GM19043 (cell line): Measurements from ENCODE around the gene PTBP1.

ENCODE experiments used
- ATAC-seq: cut with Tn5 transposase; IDR thresholded peaks from one replicate; pipeline ENCODE4 v1.9.1; 2021; ENCODE audit warnings: low read depth; ENCODE audit not compliant: unreplicated experiment

The PTBP1 gene

GRCh38 chr19:795691-796581 is 1.3 kb upstream of the PTBP1 start:
- ATAC-seq, result no peak

- peak; percentile 28 for ATAC-seq
These were observed 519 bp downstream of the PTBP1 start for GRCh38 chr19:797528-798414.

- ATAC-seq, result no peak
These were observed 1.3 kb downstream of the PTBP1 start for GRCh38 chr19:798415-799075.

GRCh38 chr19:799076-799881 is 2.0 kb downstream of the PTBP1 start:
- ATAC-seq, result no peak

DNA sequence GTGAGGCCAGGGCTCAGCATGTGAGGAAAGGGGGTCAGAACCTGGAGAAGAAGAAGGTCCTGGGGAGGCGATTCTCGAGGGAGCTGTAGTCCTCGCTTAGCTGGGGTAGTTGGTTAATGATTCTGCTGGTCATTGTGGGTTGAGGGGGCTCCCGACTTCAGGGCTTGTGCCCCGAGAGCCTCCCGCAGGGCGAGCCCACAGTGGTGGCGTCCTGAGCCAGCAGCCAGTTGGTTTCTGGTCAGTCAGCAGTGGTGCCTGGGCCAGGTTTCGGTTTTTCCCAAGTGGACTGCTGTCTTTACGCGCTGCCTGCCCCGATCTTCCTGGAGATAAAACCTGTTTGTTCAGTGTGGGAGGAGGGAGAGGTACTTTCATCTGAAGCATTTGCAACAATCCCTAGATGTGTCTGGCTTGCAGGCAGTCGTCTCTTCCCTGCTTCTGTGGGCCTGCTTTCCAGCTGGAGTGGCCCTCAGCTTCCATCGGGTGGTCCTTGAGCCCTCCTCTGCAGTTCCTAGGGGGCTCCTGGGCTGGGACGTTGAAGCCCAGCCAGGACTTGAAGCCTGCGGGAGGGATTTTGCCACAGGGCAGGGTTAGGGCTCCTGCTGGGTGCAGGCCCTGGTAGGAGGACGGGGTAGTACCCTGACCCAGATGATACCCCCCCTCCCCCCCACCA is 3.2 kb downstream of the PTBP1 start:
- ATAC-seq, result no peak

DNA sequence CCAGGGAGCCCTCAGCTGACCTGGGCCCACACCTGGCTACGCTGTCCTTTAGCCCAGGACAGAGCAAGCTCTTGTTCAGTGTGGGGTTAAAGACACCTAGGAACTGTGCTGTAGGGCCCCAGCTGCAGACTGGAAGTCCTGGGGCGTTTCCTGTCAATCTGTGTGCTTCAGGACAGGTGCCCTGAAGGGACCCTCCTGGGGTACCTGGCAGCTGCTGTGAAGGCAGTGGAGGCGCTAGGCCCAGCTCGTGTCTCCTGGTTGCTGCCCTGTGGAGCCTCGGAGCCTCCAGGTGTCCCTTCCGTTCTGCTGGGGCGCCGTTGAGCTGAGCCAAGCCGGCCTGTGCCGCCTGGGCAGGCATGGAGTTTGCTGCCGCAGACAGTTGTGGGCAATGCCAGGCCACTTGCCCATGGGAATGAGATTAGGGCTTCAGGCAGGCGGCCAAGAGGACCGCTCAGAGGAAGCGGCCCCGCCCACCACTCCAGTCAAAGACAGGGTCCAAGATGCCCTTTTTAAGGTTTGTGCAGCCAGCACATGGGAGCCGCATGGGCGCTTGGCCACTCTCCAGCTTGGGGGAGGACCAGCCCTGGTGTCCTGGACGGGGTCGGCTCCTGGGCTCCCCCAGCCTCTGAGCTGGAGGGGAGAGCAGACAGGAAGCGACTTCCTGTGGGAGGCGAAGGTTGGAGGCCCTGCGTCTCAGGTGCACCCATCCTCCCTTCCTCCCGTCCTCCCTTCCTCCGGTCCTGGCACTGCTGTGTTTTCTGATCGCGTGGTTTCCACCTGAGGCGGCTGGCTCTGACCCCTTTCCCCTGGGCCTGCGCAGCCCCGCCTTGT is 4.0 kb downstream of the PTBP1 start:
- no peak for ATAC-seq

DNA sequence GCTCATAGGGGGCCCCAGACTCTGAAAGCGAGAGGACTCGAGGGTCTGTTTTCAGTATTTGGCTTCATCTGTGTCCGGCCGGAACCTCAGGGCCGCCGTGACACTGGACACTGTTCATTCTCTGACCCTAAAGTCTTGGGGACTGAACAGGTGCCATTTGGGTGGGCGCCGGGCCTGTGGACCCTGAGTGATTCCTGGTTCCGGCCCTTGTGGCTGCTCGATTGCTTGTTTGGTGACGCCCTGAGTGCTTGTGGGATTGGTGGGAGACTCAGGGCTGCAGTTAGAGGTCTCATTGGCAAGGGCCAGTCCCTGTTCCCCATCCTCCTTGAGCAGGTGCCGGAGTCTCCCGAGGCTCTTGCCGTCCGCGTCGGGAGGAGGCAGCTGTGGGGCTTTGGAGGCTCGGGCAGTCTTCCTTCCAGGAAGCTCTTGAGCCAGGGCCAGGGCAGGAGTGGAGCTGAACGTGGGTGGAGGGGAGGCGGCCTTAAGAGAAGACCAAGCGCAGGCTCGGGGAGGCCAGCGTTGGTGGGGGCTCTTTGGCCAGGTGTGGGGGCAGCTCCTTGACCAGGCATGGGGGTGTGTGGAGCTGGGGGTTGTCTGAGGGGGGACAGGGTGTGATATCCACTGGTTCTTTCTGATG is 4.7 kb downstream of the PTBP1 start:
- ATAC-seq, result no peak

DNA sequence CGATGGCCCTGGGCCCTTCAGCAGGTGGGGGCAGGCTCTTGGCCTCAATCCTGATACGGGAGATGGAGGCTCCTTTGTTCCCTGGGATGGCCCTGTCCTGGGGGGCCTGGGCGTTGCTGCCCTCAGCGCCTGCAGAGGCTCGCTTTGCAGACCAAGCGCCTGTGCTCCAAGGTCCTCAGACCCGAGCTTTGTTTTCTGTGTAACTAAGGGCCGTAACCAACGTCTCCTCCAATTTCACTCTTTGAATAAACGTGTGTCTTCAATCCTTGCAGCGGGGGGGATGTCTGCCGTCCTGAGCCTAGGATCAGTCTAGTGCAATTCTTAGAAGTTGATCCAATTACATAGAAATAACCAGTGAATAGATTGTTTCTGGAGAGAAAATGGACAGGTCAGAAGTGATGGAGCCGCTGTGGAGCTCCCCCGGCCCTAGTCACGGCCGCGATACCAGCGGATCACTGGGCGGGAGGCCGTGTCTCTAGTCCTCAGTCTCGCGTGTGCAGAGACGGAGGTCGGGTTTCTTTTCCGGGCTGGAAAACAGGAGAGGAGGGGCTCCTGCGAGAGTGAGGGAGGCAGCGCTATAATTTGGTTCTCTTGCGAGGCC is 5.3 kb downstream of the PTBP1 start:
- no peak for ATAC-seq

DNA sequence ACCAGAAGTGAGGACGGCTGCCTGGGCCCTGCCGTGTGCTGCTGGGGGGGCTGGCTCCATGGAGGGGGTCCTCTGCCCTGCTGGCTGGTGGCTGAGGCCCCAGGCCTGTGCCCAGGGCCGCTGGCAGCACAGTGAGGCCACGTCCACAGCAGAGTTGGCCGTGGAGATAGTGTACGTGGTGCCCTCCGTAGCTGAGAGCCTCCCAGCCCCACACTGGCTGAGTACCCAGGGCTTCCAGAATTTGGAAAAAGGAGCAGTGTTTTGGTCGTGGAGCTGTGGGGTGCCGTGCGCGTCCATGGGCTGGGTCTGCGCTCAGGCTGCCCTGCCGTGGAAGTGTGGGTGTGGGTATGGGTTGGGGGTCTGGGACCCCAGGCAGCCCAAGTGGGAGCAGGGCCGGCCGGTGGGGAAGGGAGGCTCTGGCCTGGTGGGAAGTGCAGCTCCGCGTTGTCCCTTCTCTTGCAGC is 5.9 kb downstream of the PTBP1 start:
- ATAC-seq, result no peak

DNA sequence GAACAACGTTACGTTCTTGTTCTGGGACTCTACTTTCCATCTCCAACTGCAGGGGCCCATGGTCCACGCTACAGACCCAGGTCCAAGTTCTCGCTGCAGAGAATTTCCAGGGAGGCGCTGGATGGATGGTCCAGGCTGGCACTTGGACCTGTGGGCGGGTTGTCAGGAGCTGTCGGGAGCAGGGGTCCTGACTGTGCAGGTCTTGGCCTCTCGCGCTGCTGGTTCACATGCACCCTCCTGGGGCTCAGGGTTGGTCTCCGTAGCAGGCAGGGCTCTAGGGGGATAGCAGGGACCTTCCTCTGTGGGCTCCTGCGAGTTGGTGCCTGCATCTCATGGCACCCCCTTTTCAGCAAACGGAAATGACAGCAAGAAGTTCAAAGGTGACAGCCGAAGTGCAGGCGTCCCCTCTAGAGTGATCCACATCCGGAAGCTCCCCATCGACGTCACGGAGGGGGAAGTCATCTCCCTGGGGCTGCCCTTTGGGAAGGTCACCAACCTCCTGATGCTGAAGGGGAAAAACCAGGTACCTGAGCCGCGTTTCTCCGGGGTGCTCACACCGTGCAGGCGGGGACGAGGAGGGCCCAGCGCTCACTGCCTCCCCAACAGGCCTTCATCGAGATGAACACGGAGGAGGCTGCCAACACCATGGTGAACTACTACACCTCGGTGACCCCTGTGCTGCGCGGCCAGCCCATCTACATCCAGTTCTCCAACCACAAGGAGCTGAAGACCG is 6.6 kb downstream of the PTBP1 start:
- no peak for ATAC-seq

GRCh38 chr19:804419-805165 is 7.3 kb downstream of the PTBP1 start:
- no peak for ATAC-seq

DNA sequence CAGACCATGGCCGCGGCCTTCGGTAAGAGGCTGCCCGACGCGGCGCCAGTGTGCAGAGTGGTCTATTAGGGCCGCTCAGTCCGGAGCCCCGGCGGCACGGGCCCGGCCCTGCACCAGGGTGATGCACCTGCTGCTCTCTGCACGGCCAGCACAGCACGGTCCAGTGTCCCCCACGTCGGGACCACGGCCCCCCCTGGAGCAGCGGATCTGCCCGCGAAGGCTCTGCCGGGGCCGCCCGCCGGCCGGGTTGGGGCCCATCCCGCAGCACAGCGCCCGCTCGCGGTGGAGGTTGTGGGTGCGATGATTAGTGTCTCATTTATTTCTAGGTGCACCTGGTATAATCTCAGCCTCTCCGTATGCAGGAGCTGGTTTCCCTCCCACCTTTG is 7.9 kb downstream of the PTBP1 start:
- ATAC-seq, result no peak

- no peak for ATAC-seq
These were observed 8.6 kb downstream of the PTBP1 start for GRCh38 chr19:805600-806550.

GRCh38 chr19:806815-807421 is 9.7 kb downstream of the PTBP1 start:
- no peak for ATAC-seq
